Gastrocnemius medialis (tissue), 4 donors: Measurements from ENCODE around the gene DAPL1.
"Not testable (repeated sequence)": the region's sequence is repeated elsewhere in the genome, so short reads cannot be mapped to it uniquely, and the experiment has no call there.

Experiments used
- POLR2A ChIP-seq, 2 donors: fragments of 450-650 bp; IDR thresholded peaks; one replicate each; pipeline ENCODE4 v1.6.1; 2017; ENCODE audit warnings: antibody characterized with exemption in 2 of 2, mild to moderate bottlenecking in 2 of 2, moderate library complexity in 2 of 2
- TF ChIP-seq, protein P1 (sequence below), 5 experiments: fragments of 450-650 bp in 3 of 5; fragments of 200-600 bp in 2 of 5; sonication (generic) in 2 of 5; IDR thresholded peaks in 4 of 5; conservative IDR thresholded peaks in 1 of 5; 1 replicate in 4 of 5; 2 replicates in 1 of 5; pipeline ENCODE4 v1.5.1; 2016 to 2019; ENCODE audit warnings: antibody characterized with exemption in 5 of 5, mild to moderate bottlenecking in 3 of 5, moderate library complexity in 3 of 5

DNA sequence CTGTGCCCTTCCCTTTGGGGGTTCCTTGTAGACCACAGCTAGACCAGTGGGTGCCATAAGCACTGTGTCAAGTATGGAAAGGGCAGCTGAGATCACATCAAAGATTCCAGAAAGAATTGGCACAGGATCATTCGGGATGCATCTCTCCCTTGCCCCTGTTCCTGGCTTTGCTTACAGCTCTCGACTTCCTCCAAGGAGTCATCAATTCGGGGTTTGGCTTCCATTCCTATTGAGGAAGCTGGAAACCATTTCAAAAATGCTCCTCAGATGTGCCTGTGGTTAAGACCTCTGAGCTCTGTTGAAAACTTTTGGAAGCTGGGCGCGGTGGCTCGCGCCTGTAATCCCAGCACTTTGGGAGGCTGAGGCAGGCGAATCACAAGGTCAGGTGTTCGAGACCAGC is 65.1 kb downstream of the DAPL1 start:
- TF ChIP-seq, protein P1, sequence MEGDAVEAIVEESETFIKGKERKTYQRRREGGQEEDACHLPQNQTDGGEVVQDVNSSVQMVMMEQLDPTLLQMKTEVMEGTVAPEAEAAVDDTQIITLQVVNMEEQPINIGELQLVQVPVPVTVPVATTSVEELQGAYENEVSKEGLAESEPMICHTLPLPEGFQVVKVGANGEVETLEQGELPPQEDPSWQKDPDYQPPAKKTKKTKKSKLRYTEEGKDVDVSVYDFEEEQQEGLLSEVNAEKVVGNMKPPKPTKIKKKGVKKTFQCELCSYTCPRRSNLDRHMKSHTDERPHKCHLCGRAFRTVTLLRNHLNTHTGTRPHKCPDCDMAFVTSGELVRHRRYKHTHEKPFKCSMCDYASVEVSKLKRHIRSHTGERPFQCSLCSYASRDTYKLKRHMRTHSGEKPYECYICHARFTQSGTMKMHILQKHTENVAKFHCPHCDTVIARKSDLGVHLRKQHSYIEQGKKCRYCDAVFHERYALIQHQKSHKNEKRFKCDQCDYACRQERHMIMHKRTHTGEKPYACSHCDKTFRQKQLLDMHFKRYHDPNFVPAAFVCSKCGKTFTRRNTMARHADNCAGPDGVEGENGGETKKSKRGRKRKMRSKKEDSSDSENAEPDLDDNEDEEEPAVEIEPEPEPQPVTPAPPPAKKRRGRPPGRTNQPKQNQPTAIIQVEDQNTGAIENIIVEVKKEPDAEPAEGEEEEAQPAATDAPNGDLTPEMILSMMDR (IDR thresholded peaks at IDR 0.05 in 4 of 5, conservative IDR thresholded peaks at IDR 0.05 in 1 of 5): not testable (repeated sequence)
- not testable (repeated sequence) for TF ChIP-seq POLR2A (IDR thresholded peaks at IDR 0.05)
